Stimulated activated CD8-positive, alpha-beta memory T cell treated with anti-CD3 and anti-CD28 coated beads, Interleukin-7, amount 100 ng/mL, for 1 hour (primary cell): ENCODE data around the gene ZNF575.
"Not testable (repeated sequence)": the region's sequence is repeated elsewhere in the genome, so short reads cannot be mapped to it uniquely, and the experiment has no call there.

Experiments
- DNase-seq, 2 donors: peaks; one replicate each; pipeline ENCODE4 v3.0.0-alpha.2; 2020; ENCODE audit warnings: low read depth in 2 of 2

The ZNF575 gene

GRCh38 chr19:43544077-43544476 lies 11.1 kb downstream of the ZNF575 start:
- no peak for DNase-seq

GRCh38 chr19:43545276-43545675 lies 12.3 kb downstream of the ZNF575 start:
- DNase-seq = no peak

- DNase-seq = no peak
Measured at GRCh38 chr19:43545981-43546380, 13.0 kb downstream of the ZNF575 start.

- no peak for DNase-seq
Measured at GRCh38 chr19:43546581-43546980, 13.6 kb downstream of the ZNF575 start.

GRCh38 chr19:43547926-43548325 lies 14.9 kb downstream of the ZNF575 start:
- DNase-seq = not testable (repeated sequence)

- no peak for DNase-seq
Measured at GRCh38 chr19:43548706-43549105, 15.7 kb downstream of the ZNF575 start.

GRCh38 chr19:43551399-43552197 lies 18.6 kb downstream of the ZNF575 start:
- no peak for DNase-seq

GRCh38 chr19:43552198-43552450 lies 19.1 kb downstream of the ZNF575 start:
- DNase-seq = no peak

GRCh38 chr19:43552616-43553015 lies 19.6 kb downstream of the ZNF575 start:
- DNase-seq = no peak

GRCh38 chr19:43553656-43554055 lies 20.7 kb downstream of the ZNF575 start:
- no peak for DNase-seq

- DNase-seq = no peak
Measured at GRCh38 chr19:43554317-43554895, 21.4 kb downstream of the ZNF575 start.

- DNase-seq = peak; percentile 59 to 68
Measured at GRCh38 chr19:43555185-43555770, 22.3 kb downstream of the ZNF575 start.

GRCh38 chr19:43560687-43561086 lies 27.7 kb downstream of the ZNF575 start:
- no peak for DNase-seq

- no peak for DNase-seq
Measured at GRCh38 chr19:43561139-43561970, 28.4 kb downstream of the ZNF575 start.

GRCh38 chr19:43562226-43562697 lies 29.3 kb downstream of the ZNF575 start:
- no peak for DNase-seq

- DNase-seq = peak; percentile 55 to 59
Measured at GRCh38 chr19:43562698-43563241, 29.8 kb downstream of the ZNF575 start.

- DNase-seq = no peak
Measured at GRCh38 chr19:43563816-43564457, 30.9 kb downstream of the ZNF575 start.

GRCh38 chr19:43564800-43565199 lies 31.8 kb downstream of the ZNF575 start:
- DNase-seq = no peak

GRCh38 chr19:43569657-43570056 lies 36.7 kb downstream of the ZNF575 start:
- DNase-seq = no peak

GRCh38 chr19:43570174-43570791 lies 37.3 kb downstream of the ZNF575 start:
- no peak for DNase-seq

- no peak for DNase-seq
Measured at GRCh38 chr19:43572171-43572588, 39.2 kb downstream of the ZNF575 start.
